Thyroid gland (tissue), 4 donors: ENCODE data around the gene PRKACA. TPM values are rescaled to one million over a fixed set of nuclear protein-coding genes. Genes with fewer than 3 reads are reported as not detected.
A peak's percentile ranks its signal among the peaks of the same experiment; 100 is the strongest.

Source experiments
- DNase-seq, 2 donors: peaks; one replicate each; pipeline ENCODE4 v3.0.0-alpha.2; 2019
- H3K27ac ChIP-seq, 3 donors: fragments of 200-600 bp; sonication (generic); 1 replicate in 2 of 3; 2 replicates in 1 of 3; pipeline ENCODE4 v1.5.1; 2016 to 2019; ENCODE audit warnings: mild to moderate bottlenecking in 1 of 3, moderate library complexity in 1 of 3
- H3K27me3 ChIP-seq: fragments of 200-600 bp; sonication (generic); one replicate; pipeline ENCODE4 v1.5.1; 2019
- H3K36me3 ChIP-seq, 2 donors: fragments of 200-600 bp; sonication (generic); one replicate each; pipeline ENCODE4 v1.5.1; 2016 to 2019
- H3K4me1 ChIP-seq, 2 donors: fragments of 200-600 bp; sonication (generic); one replicate each; pipeline ENCODE4 v1.5.1; 2017 to 2019
- H3K4me3 ChIP-seq, 3 donors: fragments of 200-600 bp; sonication (generic); replicated peaks in 1 of 3; 1 replicate in 2 of 3; 2 replicates in 1 of 3; pipeline ENCODE4 v1.5.1; 2016; ENCODE audit warnings: mild to moderate bottlenecking in 1 of 3
- H3K9me3 ChIP-seq: fragments of 200-600 bp; sonication (generic); one replicate; pipeline ENCODE4 v1.5.1; 2017
- POLR2A ChIP-seq, 2 donors: fragments of 450-650 bp; IDR thresholded peaks; one replicate each; pipeline ENCODE4 v1.6.1; 2017; ENCODE audit warnings: antibody characterized with exemption in 2 of 2, mild to moderate bottlenecking in 2 of 2, moderate library complexity in 1 of 2
- WGBS, 2 donors: methylation state at CpG; one replicate each; pipeline ENCODE4 v1.1.5; 2017; 5-methylcytosine and 5-hydroxymethylcytosine counted together
- intact Hi-C: fragments of 100-400 bp; cut with DNase I; formaldehyde crosslinking; loops from one replicate; pipeline ENCODE4 v1.15.1; 2023
- total RNA-seq, 4 donors: library from RNA; depleted of rRNA; stranded (reverse); fragments of >200 nt; gene quantifications; one replicate each; pipeline ENCODE4 v1.2.3, GENCODE V29; 2016
- TF ChIP-seq, protein P1 (sequence below), 6 experiments: fragments of 200-600 bp in 3 of 6; fragments of 450-650 bp in 3 of 6; sonication (generic) in 3 of 6; IDR thresholded peaks; one replicate each; pipeline ENCODE4 v1.5.1; 2016 to 2019; ENCODE audit warnings: antibody characterized with exemption in 6 of 6, mild to moderate bottlenecking in 2 of 6, inconsistent platforms in 1 of 6, moderate library complexity in 1 of 6

Gene PRKACA
- total RNA-seq, 4 donors from 2014 or later = 33.2 to 69.4 (median 55.5) TPM

DNA sequence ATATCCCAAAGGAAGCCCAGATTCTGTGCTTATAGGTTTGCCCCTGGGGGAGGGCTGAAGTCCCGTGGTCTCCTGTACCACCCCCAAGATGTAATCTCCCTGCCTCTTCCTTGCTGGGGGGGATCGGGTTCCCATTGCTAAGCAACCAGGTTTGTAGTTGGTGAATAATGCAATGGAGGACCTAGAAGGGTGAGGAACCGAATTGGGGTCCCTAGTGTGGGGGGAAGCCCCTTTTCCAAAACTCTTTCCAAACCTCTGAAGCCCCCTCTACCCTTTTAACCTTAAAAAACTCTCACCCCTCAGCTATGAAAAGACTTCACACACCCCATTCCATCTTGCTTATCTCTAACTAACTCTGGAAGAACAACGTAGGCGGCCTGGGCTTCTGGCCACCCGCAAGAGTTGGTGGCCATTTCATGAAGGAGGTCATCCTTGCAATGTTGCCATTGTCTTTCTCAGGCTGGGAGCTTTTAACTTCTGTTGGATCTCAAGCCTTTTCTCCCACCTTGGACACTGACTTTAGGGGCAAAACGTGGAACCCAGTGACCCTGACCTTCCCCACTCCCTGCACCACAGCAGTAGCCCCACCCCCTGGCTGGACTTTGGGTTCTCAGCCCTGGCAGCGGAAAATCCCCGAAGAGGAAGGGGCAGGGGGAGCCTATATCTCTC, 56.3 kb downstream of the PRKACA start:
- H3K27me3 ChIP-seq = no peaks in the 10 kb centered on the region
- TF ChIP-seq POLR2A (IDR thresholded peaks at IDR 0.05) = no peak
- TF ChIP-seq, protein P1, sequence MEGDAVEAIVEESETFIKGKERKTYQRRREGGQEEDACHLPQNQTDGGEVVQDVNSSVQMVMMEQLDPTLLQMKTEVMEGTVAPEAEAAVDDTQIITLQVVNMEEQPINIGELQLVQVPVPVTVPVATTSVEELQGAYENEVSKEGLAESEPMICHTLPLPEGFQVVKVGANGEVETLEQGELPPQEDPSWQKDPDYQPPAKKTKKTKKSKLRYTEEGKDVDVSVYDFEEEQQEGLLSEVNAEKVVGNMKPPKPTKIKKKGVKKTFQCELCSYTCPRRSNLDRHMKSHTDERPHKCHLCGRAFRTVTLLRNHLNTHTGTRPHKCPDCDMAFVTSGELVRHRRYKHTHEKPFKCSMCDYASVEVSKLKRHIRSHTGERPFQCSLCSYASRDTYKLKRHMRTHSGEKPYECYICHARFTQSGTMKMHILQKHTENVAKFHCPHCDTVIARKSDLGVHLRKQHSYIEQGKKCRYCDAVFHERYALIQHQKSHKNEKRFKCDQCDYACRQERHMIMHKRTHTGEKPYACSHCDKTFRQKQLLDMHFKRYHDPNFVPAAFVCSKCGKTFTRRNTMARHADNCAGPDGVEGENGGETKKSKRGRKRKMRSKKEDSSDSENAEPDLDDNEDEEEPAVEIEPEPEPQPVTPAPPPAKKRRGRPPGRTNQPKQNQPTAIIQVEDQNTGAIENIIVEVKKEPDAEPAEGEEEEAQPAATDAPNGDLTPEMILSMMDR (IDR thresholded peaks at IDR 0.05) = no peak
- no peaks in the 10 kb centered on the region for H3K9me3 ChIP-seq
- peak overlapping the region; percentile 68 to 87 (median 86) for H3K27ac ChIP-seq
- intact Hi-C loops = no loop called here
- H3K4me3 ChIP-seq = peak overlapping the region in 2 of 3 donors; percentile 34 to 40
- H3K4me1 ChIP-seq = peaks cover 16 to 45% of the 10 kb centered on the region in 2 donors
- peak; percentile 35 to 47 for DNase-seq
- H3K36me3 ChIP-seq = no peaks in the 10 kb centered on the region
- WGBS, 2 donors = 54 to 61% methylated on average over 9 of the region's 9 CpGs

- no peak for DNase-seq
- Histone ChIP-seq H3K27me3 (no peaks in the 10 kb centered on the region), H3K4me3 (no peak overlapping the region), H3K36me3 (no peaks in the 10 kb centered on the region), H3K9me3 (no peaks in the 10 kb centered on the region), H3K27ac (no peak overlapping the region), H3K4me1 (peaks cover 16 to 45% of the 10 kb centered on the region in 2 donors)
- TF ChIP-seq POLR2A (IDR thresholded peaks at IDR 0.05) = no peak
- TF ChIP-seq, protein P1 (IDR thresholded peaks at IDR 0.05) = no peak
- 47 to 62% methylated on average over 8 of the region's 8 CpGs for WGBS, 2 donors
- intact Hi-C loops = no loop called here
Observed at GRCh38 chr19:14059652-14060155, 57.9 kb downstream of the PRKACA start.

DNA sequence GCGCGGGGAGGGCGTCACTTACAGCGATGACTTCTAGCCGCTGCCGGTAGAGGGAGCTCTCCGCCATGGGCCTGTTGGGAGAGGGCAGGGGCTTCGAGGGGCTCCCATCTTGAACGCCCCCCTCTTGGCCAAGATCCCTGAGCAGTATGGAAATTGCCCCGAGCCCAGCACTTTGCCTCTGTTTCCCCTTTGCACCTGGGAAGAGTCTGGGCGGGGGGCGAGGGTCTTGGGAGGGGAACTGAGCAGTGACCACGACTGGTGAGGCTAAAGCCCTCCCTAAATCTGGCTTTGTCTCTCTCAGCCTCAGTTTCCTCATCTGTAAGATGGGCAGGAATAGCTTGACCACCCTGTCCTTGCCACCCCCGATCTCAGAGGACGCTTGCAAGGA, 58.5 kb downstream of the PRKACA start:
- 36 to 61% methylated on average over 8 to 15 of the region's 15 CpGs for WGBS, 2 donors
- H3K27me3 ChIP-seq = no peaks in the 10 kb centered on the region
- intact Hi-C loops = no loop called here
- no peaks in the 10 kb centered on the region for H3K36me3 ChIP-seq
- no peak overlapping the region for H3K4me3 ChIP-seq
- DNase-seq = no peak
- TF ChIP-seq, protein P1 (IDR thresholded peaks at IDR 0.05) = peak in 2 of 6 experiments; percentile 24 to 47
- no peak for TF ChIP-seq POLR2A (IDR thresholded peaks at IDR 0.05)
- no peak overlapping the region for H3K27ac ChIP-seq
- H3K9me3 ChIP-seq = no peaks in the 10 kb centered on the region
- peaks cover 16 to 45% of the 10 kb centered on the region in 2 donors for H3K4me1 ChIP-seq

DNA sequence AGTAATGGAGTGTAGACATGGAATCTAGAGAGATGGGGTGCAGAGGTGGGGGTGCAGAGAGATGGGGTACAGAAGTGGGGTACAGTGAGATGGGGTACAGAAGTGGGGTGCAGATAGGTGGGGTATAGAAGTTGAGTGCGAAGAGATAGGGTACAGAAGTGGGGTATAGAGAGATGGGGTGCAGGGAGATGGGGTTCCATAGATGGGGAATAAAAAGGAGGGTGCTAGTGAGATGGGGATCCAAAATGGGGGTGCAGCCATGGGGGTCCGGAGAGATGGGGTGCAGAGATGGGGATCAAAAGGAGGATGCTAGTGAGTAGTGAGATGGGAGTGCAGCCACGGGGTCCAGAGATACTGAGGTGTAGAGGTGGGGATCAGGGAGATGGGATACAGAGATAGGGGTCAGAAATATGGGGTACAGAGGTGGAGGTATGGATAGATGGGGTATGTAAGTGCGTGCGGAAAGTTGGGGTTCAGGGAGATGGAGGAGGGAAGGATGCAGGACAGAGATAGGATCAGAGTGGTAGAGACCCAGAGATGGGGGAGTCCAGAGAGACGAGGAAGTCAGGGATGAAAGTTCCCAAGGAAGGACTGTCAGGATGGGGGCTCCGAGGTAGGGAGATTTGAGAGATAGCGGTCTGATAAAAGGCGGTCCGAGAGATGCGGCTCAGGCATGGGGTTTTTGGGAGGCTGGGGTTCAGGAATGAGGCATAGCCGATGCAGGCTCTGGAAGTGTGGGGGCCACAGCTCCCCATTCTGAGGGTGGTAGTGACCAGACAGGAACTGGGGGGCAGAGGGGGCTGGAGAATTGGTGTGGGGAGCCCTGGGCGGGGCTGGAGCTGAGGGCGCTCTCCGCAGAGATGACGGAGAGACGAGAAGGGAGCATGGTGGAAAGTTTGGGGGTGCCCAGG, 59.1 kb downstream of the PRKACA start:
- Histone ChIP-seq H3K9me3 (no peaks in the 10 kb centered on the region), H3K4me1 (peaks cover 16 to 45% of the 10 kb centered on the region in 2 donors), H3K27me3 (no peaks in the 10 kb centered on the region), H3K27ac (no peak overlapping the region), H3K36me3 (no peaks in the 10 kb centered on the region), H3K4me3 (no peak overlapping the region)
- 50 to 57% methylated on average over 17 of the region's 17 CpGs for WGBS, 2 donors
- intact Hi-C loops = no loop called here
- TF ChIP-seq, protein P1 (IDR thresholded peaks at IDR 0.05) = peak in 1 of 6 experiments; percentile 22
- TF ChIP-seq POLR2A (IDR thresholded peaks at IDR 0.05) = no peak
- no peak for DNase-seq
